ENCODE results near the gene PARL. TPM values are rescaled to one million over a fixed set of nuclear protein-coding genes. Genes with fewer than 3 reads are reported as not detected.

PARL gene
- total and polyA plus RNA-seq, 2 of the 13 experiments (the other 11 are each of a cell fraction or from before 2014, with no cell fraction given), result 46.3 to 58.6 TPM

DNA sequence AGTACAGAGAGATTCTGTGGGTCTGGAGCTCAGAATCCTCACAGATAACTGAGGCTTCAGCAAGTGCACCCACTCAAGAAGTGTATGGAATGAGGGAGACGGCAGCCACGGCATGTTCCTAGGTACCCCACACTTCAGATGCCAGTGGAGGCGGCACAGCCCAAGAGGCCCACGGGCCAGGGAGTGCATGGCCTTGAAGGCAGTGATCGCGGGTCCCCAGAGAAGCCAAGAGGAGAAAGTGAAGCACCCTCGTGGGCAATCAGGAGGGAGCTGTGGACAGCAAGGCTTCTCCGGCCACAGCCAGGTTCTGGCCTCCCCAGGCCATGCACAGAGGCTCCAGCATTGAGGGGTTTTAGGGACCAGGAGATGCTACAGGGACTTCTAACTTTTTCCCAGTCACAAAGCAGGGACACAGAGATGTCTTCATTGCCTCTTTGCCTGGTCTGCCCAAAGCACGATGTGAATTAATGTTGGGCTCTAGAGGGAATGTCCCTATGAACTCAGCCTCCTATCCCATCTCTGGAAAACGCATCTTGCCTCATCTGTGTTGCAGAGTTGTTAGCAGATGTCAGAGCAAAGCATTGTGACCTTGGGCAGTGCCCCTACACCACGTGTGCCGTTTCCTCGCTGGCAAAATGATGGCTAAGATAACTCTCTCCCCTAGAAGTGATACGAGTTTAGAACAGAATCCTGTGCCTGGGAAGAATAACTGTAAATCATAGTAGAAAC lies 56.7 kb downstream of the PARL start:
- DNase-seq (ENCODE audit: low spot score) (no peak), ATAC-seq (no peak), FAIRE-seq (no peak)
- Histone ChIP-seq H3K4me1 (ENCODE audit: insufficient read depth, low read length) (no peaks in the 10 kb centered on the region), H3K4me2 (ENCODE audit: low read depth, low read length) (no peak overlapping the region), H3K9ac (ENCODE audit: insufficient read depth, low read depth, low read length) (no peak overlapping the region), H2AFZ (ENCODE audit: low read length) (no peak overlapping the region), H3K9me3 (ENCODE audit: low read length) (no peaks in the 10 kb centered on the region), H3K27me3 (ENCODE audit: control insufficient read depth in 1 of 2, insufficient read depth in 2 of 2, low read length in 2 of 2) (no peaks in the 10 kb centered on the region), H3K36me3 (replicated peaks in 1 of 2; ENCODE audit: control insufficient read depth in 1 of 2, insufficient read depth in 2 of 2, low read length in 2 of 2) (peaks cover 19 to 39% of the 10 kb centered on the region in 2 experiments; a peak in 4 of 5 replicates), H3K27ac (ENCODE audit: extremely low read length, insufficient read depth, low read length) (no peak overlapping the region), H4K20me1 (ENCODE audit: insufficient read depth, low read length) (no peaks in the 10 kb centered on the region), H3K4me3 (replicated peaks in 1 of 3; ENCODE audit: insufficient read depth in 1 of 3, low read depth in 2 of 3, low read length in 3 of 3) (no peak overlapping the region), H3K79me2 (ENCODE audit: insufficient read depth, low read length) (no peaks in the 10 kb centered on the region)
- BruUV-seq (replicated peaks), result no TSS peak
- ChIA-PET POLR2A (no interaction called here), CTCF (ENCODE audit: low intra/inter-chr PET ratio, low total read pairs) (no interaction called here)
- WGBS (ENCODE audit: low lambda C conversion rate), result 87% methylated on average over 14 of the region's 14 CpGs
- in situ Hi-C loops (cut with HindIII; ENCODE audit: extremely low pct_ligation_motif_present, low pct_unique_long_range_greater_than_20kb), result no loop called here
- TF ChIP-seq, protein P1, sequence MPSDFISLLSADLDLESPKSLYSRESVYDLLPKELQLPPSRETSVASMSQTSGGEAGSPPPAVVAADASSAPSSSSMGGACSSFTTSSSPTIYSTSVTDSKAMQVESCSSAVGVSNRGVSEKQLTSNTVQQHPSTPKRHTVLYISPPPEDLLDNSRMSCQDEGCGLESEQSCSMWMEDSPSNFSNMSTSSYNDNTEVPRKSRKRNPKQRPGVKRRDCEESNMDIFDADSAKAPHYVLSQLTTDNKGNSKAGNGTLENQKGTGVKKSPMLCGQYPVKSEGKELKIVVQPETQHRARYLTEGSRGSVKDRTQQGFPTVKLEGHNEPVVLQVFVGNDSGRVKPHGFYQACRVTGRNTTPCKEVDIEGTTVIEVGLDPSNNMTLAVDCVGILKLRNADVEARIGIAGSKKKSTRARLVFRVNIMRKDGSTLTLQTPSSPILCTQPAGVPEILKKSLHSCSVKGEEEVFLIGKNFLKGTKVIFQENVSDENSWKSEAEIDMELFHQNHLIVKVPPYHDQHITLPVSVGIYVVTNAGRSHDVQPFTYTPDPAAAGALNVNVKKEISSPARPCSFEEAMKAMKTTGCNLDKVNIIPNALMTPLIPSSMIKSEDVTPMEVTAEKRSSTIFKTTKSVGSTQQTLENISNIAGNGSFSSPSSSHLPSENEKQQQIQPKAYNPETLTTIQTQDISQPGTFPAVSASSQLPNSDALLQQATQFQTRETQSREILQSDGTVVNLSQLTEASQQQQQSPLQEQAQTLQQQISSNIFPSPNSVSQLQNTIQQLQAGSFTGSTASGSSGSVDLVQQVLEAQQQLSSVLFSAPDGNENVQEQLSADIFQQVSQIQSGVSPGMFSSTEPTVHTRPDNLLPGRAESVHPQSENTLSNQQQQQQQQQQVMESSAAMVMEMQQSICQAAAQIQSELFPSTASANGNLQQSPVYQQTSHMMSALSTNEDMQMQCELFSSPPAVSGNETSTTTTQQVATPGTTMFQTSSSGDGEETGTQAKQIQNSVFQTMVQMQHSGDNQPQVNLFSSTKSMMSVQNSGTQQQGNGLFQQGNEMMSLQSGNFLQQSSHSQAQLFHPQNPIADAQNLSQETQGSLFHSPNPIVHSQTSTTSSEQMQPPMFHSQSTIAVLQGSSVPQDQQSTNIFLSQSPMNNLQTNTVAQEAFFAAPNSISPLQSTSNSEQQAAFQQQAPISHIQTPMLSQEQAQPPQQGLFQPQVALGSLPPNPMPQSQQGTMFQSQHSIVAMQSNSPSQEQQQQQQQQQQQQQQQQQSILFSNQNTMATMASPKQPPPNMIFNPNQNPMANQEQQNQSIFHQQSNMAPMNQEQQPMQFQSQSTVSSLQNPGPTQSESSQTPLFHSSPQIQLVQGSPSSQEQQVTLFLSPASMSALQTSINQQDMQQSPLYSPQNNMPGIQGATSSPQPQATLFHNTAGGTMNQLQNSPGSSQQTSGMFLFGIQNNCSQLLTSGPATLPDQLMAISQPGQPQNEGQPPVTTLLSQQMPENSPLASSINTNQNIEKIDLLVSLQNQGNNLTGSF (CRISPR knock-in tag; IDR thresholded peaks at IDR 0.05), result no peak
- TF ChIP-seq AGO2 (optimal IDR thresholded peaks at IDR 0.05; ENCODE audit: low read depth, low read length) (peak; percentile 49), NFKB2 (CRISPR knock-in tag; IDR thresholded peaks at IDR 0.05; ENCODE audit: borderline replicate concordance) (no peak), GABPB1 (CRISPR knock-in tag; IDR thresholded peaks at IDR 0.05) (no peak), ZFP62 (CRISPR knock-in tag; IDR thresholded peaks at IDR 0.05) (no peak)
- intact Hi-C loops (cut with micrococcal nuclease; ENCODE audit: unreplicated experiment), result no loop called here

All from HepG2 (cell line).